ENCODE data around the gene FMO5.
A peak's percentile ranks its signal among the peaks of the same experiment; 100 is the strongest.
"Not testable (repeated sequence)": the region's sequence is repeated elsewhere in the genome, so short reads cannot be mapped to it uniquely, and the experiment has no call there.

FMO5 gene

GRCh38 chr1:147245586-147246021 lies 20.5 kb upstream of the FMO5 start:
- in situ Hi-C loops (cut with MboI; ENCODE audit: low sequenced_read_pairs, unreplicated experiment) = no loop called here
- DNase-seq (ENCODE audit: low spot score) = no peak
- no peak for TF ChIP-seq CTCF (IDR thresholded peaks at IDR 0.05; ENCODE audit: borderline replicate concordance, control extremely low read depth, extremely low read depth, insufficient read depth, missing control alignments)

GRCh38 chr1:147245129-147245528 lies 20.0 kb upstream of the FMO5 start:
- TF ChIP-seq CTCF (IDR thresholded peaks at IDR 0.05; ENCODE audit: borderline replicate concordance, control extremely low read depth, extremely low read depth, insufficient read depth, missing control alignments) = no peak
- no peak for DNase-seq (ENCODE audit: low spot score)
- in situ Hi-C loops (cut with MboI; ENCODE audit: low sequenced_read_pairs, unreplicated experiment) = no loop called here

- no peak for DNase-seq (ENCODE audit: low spot score)
- in situ Hi-C loops (cut with MboI; ENCODE audit: low sequenced_read_pairs, unreplicated experiment) = no loop called here
- no peak for TF ChIP-seq CTCF (IDR thresholded peaks at IDR 0.05; ENCODE audit: borderline replicate concordance, control extremely low read depth, extremely low read depth, insufficient read depth, missing control alignments)
Observed at GRCh38 chr1:147243841-147244240, 18.7 kb upstream of the FMO5 start.

- TF ChIP-seq CTCF (IDR thresholded peaks at IDR 0.05; ENCODE audit: borderline replicate concordance, control extremely low read depth, extremely low read depth, insufficient read depth, missing control alignments) = no peak
- in situ Hi-C loops (cut with MboI; ENCODE audit: low sequenced_read_pairs, unreplicated experiment) = no loop called here
- DNase-seq (ENCODE audit: low spot score) = peak; percentile 35
Observed at GRCh38 chr1:147243228-147243685, 18.1 kb upstream of the FMO5 start.

GRCh38 chr1:147242449-147243227 lies 17.5 kb upstream of the FMO5 start, which contains the start of gene CHD1L:
TSS of gene CHD1L (plus strand) at chr1:147242684. CDS start at chr1:147242704, 20 bp downstream.
- DNase-seq (ENCODE audit: low spot score) = peak; percentile 92
- TF ChIP-seq CTCF (IDR thresholded peaks at IDR 0.05; ENCODE audit: borderline replicate concordance, control extremely low read depth, extremely low read depth, insufficient read depth, missing control alignments) = peak; percentile 92
- in situ Hi-C loops (cut with MboI; ENCODE audit: low sequenced_read_pairs, unreplicated experiment) = no loop called here

- TF ChIP-seq CTCF (IDR thresholded peaks at IDR 0.05; ENCODE audit: borderline replicate concordance, control extremely low read depth, extremely low read depth, insufficient read depth, missing control alignments) = no peak
- in situ Hi-C loops (cut with MboI; ENCODE audit: low sequenced_read_pairs, unreplicated experiment) = no loop called here
- DNase-seq (ENCODE audit: low spot score) = no peak
Observed at GRCh38 chr1:147241934-147242448, 16.9 kb upstream of the FMO5 start.

- in situ Hi-C loops (cut with MboI; ENCODE audit: low sequenced_read_pairs, unreplicated experiment) = not testable (repeated sequence)
Observed at GRCh38 chr1:147240131-147240721, 15.1 kb upstream of the FMO5 start.

More at GRCh38 chr1:147240131-147240721, 15.1 kb upstream of the FMO5 start:
- not testable (repeated sequence) for DNase-seq (ENCODE audit: low spot score)
